ENCODE data around the gene XYLT2.
A peak's percentile ranks its signal among the peaks of the same experiment; 100 is the strongest.
"Not testable (repeated sequence)": the region's sequence is repeated elsewhere in the genome, so short reads cannot be mapped to it uniquely, and the experiment has no call there.

XYLT2 gene

DNA sequence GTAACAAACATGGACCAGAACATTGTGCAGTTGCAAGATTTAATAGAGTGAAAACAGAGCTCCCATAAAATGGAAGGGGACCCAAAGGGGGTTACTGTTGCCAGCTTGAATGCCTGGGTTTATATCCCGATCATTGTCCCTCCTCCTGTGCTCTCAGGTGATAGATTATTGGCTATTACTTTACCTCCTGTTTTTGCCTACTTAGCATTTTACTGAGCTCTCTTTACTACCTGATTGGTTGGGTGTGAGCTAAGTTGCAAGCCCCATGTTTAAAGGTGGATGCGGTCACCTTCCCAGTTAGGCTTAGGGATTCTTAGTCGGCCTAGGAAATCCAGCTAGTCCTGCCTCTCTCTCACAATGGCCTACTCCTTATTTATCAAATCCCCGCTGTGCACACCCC is 59.4 kb downstream of the XYLT2 start:
- not testable (repeated sequence) for H3K4me1 Mint-ChIP-seq, DNase-seq, H3K27me3 Mint-ChIP-seq, H3K27ac Mint-ChIP-seq, H3K4me3 Mint-ChIP-seq, ATAC-seq, H3K9me3 Mint-ChIP-seq

DNA sequence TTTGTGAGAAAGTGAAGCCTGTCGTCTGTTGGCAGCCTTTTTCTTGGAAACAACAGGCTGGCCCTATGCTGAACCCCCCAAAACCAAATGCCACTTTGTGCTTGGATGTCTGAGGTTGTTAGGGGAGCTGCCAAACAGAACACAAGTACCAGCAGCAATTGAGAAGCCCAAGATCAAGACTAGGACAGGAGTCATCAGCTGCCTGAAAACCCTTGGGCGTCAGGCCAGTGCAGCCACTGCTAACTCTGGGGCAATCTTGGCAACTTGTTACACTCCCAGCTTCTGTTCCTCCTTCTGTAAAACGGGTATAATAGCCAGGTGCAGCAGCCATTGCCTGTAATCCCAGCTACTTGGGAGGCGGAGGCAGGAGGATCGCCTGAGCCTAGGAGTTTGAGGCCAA is 60.7 kb downstream of the XYLT2 start:
- H3K4me1 Mint-ChIP-seq: no peaks in the 10 kb centered on the region
- H3K27me3 Mint-ChIP-seq: peaks cover 8% of the 10 kb centered on the region
- no peaks in the 10 kb centered on the region for H3K9me3 Mint-ChIP-seq
- DNase-seq: no peak
- ATAC-seq: no peak
- peak overlapping the region in 1 of 2 donors; percentile 57 for H3K27ac Mint-ChIP-seq
- no peak overlapping the region for H3K4me3 Mint-ChIP-seq

DNA sequence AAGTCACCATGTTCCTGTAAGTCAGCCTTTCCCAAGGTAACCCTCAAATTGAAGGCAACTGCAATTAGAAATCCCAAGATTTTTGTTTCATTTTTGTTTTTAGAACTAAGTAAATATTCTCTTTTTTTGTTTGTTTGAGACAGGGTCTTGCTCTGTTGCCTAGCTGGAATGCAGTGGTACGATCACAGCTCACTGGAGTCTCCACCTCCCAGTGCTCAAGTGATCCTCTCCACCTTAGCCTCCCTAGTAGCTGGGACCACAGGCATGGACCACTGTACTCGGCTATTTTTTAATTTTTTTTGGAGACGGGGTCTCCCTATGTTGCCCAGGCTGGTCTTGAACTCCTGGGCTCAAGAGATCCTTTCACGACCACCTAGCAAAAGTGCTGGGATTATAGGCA is 62.0 kb downstream of the XYLT2 start:
- Mint-ChIP-seq H3K4me1 (no peaks in the 10 kb centered on the region), H3K9me3 (no peaks in the 10 kb centered on the region), H3K4me3 (no peak overlapping the region), H3K27me3 (peaks cover 8% of the 10 kb centered on the region), H3K27ac (no peak overlapping the region)
- ATAC-seq: no peak
- DNase-seq: no peak

All from stimulated activated naive CD8-positive, alpha-beta T cell treated with anti-CD3 and anti-CD28 coated beads, Interleukin-15, amount 100 ng/mL, for 72 hours (primary cell).